Effector CD4-positive, alpha-beta T cell (primary cell): ENCODE data around the gene MUC3A.
"Not testable (repeated sequence)": the region's sequence is repeated elsewhere in the genome, so short reads cannot be mapped to it uniquely, and the experiment has no call there.

Experiments
- DNase-seq: peaks from one replicate; pipeline ENCODE4 v3.0.0-alpha.2; 2020

The MUC3A gene

GRCh38 chr7:100971111-100972001, 22.0 kb downstream of the MUC3A start:
- no peak for DNase-seq

- no peak for DNase-seq
Observed at GRCh38 chr7:100972002-100972347, 22.6 kb downstream of the MUC3A start.

- no peak for DNase-seq
Observed at GRCh38 chr7:100974021-100974420, 24.7 kb downstream of the MUC3A start.

GRCh38 chr7:100975371-100975821, 26.1 kb downstream of the MUC3A start:
- DNase-seq, result no peak

GRCh38 chr7:100978300-100978699, 29.0 kb downstream of the MUC3A start:
- no peak for DNase-seq

- DNase-seq, result no peak
Observed at GRCh38 chr7:100983451-100984187, 34.3 kb downstream of the MUC3A start.

- DNase-seq, result not testable (repeated sequence)
Observed at GRCh38 chr7:100984241-100984918, 35.0 kb downstream of the MUC3A start.

GRCh38 chr7:100985033-100985797, 35.9 kb downstream of the MUC3A start:
- not testable (repeated sequence) for DNase-seq

- no peak for DNase-seq
Observed at GRCh38 chr7:100991631-100992030, 42.3 kb downstream of the MUC3A start.

GRCh38 chr7:100992280-100992679, 42.9 kb downstream of the MUC3A start:
- not testable (repeated sequence) for DNase-seq

GRCh38 chr7:100994671-100995070, 45.3 kb downstream of the MUC3A start:
- not testable (repeated sequence) for DNase-seq

- not testable (repeated sequence) for DNase-seq
Observed at GRCh38 chr7:100998530-100998929, 49.2 kb downstream of the MUC3A start.

GRCh38 chr7:100999334-100999733, 50.0 kb downstream of the MUC3A start:
- not testable (repeated sequence) for DNase-seq

- DNase-seq, result not testable (repeated sequence)
Observed at GRCh38 chr7:101000025-101000424, 50.7 kb downstream of the MUC3A start.

GRCh38 chr7:101002333-101002732, 53.0 kb downstream of the MUC3A start:
- DNase-seq, result not testable (repeated sequence)

- DNase-seq, result not testable (repeated sequence)
Observed at GRCh38 chr7:101007361-101007760, 58.0 kb downstream of the MUC3A start.

GRCh38 chr7:101009629-101010028, 60.3 kb downstream of the MUC3A start:
- no peak for DNase-seq

- no peak for DNase-seq
Observed at GRCh38 chr7:101012931-101013330, 63.6 kb downstream of the MUC3A start.

- DNase-seq, result no peak
Observed at GRCh38 chr7:101015626-101016025, 66.3 kb downstream of the MUC3A start.

GRCh38 chr7:101017064-101017777, 67.9 kb downstream of the MUC3A start:
- DNase-seq, result peak; percentile 49
